Caco-2 (cell line): ENCODE results near the gene TMEM9. TPM values are rescaled to one million over a fixed set of nuclear protein-coding genes. Genes with fewer than 3 reads are reported as not detected.

Experiments
- BruUV-seq: library from RNA; stranded (reverse); fragments of 400-500 nt; replicated peaks from 2 replicates; lab custom pipeline; 2021; lab: Mats Ljungman, UMichigan
- CTCF ChIA-PET: fragments of 300-600 bp; sonication (Branson Sonifier 250); formaldehyde crosslinking; loops from one replicate; lab custom pipeline; 2022; ENCODE audit warnings: antibody characterized with exemption; lab: Charles Lee
- POLR2A ChIA-PET: fragments of 300-600 bp; sonication (Branson Sonifier 250); formaldehyde crosslinking; loops from one replicate; lab custom pipeline; 2022; ENCODE audit warnings: antibody characterized with exemption; lab: Charles Lee
- DNase-seq, 2 experiments: peaks; one replicate each; pipeline versions ENCODE4 v3.0.0 to v3.0.0-alpha.2; 2020 to 2022
- H3K27me3 ChIP-seq: replicated peaks from 2 replicates; pipeline ENCODE4 v1.6.0; 2011; ENCODE audit warnings: low read length; ENCODE audit not compliant: control insufficient read depth, insufficient read depth
- H3K36me3 ChIP-seq: 2 replicates; pipeline ENCODE4 v1.5.1; 2011; ENCODE audit warnings: low read length; ENCODE audit not compliant: control insufficient read depth, insufficient read depth
- H3K4me1 ChIP-seq: fragments of 250-450 bp; sonication (Bioruptor Pico); 2 replicates; pipeline ENCODE4 v1.5.1; 2020; ENCODE audit warnings: mild to moderate bottlenecking
- H3K4me3 ChIP-seq: 2 replicates; pipeline ENCODE4 v1.5.1; 2011; ENCODE audit warnings: low read depth, mild to moderate bottlenecking, control low read depth, low read length
- H3K9me3 ChIP-seq: fragments of 250-450 bp; sonication (Bioruptor Pico); 2 replicates; pipeline ENCODE4 v1.5.1; 2020; ENCODE audit warnings: mild to moderate bottlenecking, moderate library complexity
- H3K27ac Mint-ChIP-seq: one replicate; pipeline ENCODE4 v1.8.0; 2022; ENCODE audit warnings: mixed read lengths; ENCODE audit not compliant: unreplicated experiment
- H3K27me3 Mint-ChIP-seq: one replicate; pipeline ENCODE4 v1.8.0; 2022; ENCODE audit warnings: mixed read lengths; ENCODE audit not compliant: insufficient read depth, unreplicated experiment
- H3K36me3 Mint-ChIP-seq: one replicate; pipeline ENCODE4 v1.8.0; 2022; ENCODE audit warnings: mild to moderate bottlenecking, mixed read lengths; ENCODE audit not compliant: insufficient read depth, unreplicated experiment
- H3K4me1 Mint-ChIP-seq: one replicate; pipeline ENCODE4 v1.8.0; 2022; ENCODE audit warnings: low read depth, mixed read lengths; ENCODE audit not compliant: unreplicated experiment
- H3K4me3 Mint-ChIP-seq: one replicate; pipeline ENCODE4 v1.8.0; 2022; ENCODE audit warnings: mild to moderate bottlenecking, moderate library complexity, mixed read lengths; ENCODE audit not compliant: unreplicated experiment
- H3K9me3 Mint-ChIP-seq: one replicate; pipeline ENCODE4 v1.8.0; 2022; ENCODE audit warnings: mixed read lengths; ENCODE audit not compliant: unreplicated experiment
- CTCF ChIP-seq, 2 experiments: fragments of 200-600 bp in 1 of 2; IDR thresholded peaks; 1 replicate in 1 of 2; 2 replicates in 1 of 2; pipeline versions ENCODE4 v1.5.1 to v1.8.0; 2011 to 2022; ENCODE audit warnings: antibody characterized with exemption in 1 of 2, control low read depth in 1 of 2, inconsistent platforms in 1 of 2, low read depth in 1 of 2, low read length in 1 of 2, mild to moderate bottlenecking in 1 of 2, moderate library complexity in 1 of 2; ENCODE audit not compliant: insufficient read depth in 1 of 2, severe bottlenecking in 1 of 2, unreplicated experiment in 1 of 2
- intact Hi-C: fragments of 100-400 bp; cut with micrococcal nuclease; formaldehyde crosslinking; loops from one replicate; pipeline ENCODE4 v1.10.0; 2022; ENCODE audit not compliant: unreplicated experiment
- total RNA-seq: library from RNA; stranded (reverse); gene quantifications from 2 replicates; pipeline ENCODE4 v1.2.3, GENCODE V29; 2022

TMEM9 gene
- total RNA-seq, 1 experiment from 2014 or later, result 125 TPM

- BruUV-seq, result no TSS peak
- TF ChIP-seq CTCF (IDR thresholded peaks at IDR 0.05; ENCODE audit: insufficient read depth in 1 of 2, low read depth in 1 of 2, low read length in 1 of 2, severe bottlenecking in 1 of 2, unreplicated experiment in 1 of 2), result no peak
- POLR2A ChIA-PET, result no interaction called here
These were observed 60.7 kb downstream of the TMEM9 start for GRCh38 chr1:201093561-201093960.

GRCh38 chr1:201092738-201093137, 61.5 kb downstream of the TMEM9 start:
- Histone ChIP-seq H3K36me3 (no peaks in the 10 kb centered on the region), H3K27me3 (no peaks in the 10 kb centered on the region), H3K4me1 (no peaks in the 10 kb centered on the region), H3K9me3 (no peaks in the 10 kb centered on the region), H3K4me3 (no peak overlapping the region)
- no peak for DNase-seq
- no TSS peak for BruUV-seq
- ChIA-PET POLR2A (no interaction called here), CTCF (no interaction called here)
- no peak overlapping the region for H3K27ac Mint-ChIP-seq
- intact Hi-C loops, result no loop called here
- no peaks in the 10 kb centered on the region for H3K36me3 Mint-ChIP-seq
- no peak for TF ChIP-seq CTCF (IDR thresholded peaks at IDR 0.05; ENCODE audit: insufficient read depth in 1 of 2, low read depth in 1 of 2, low read length in 1 of 2, severe bottlenecking in 1 of 2, unreplicated experiment in 1 of 2)
- H3K4me3 Mint-ChIP-seq, result no peak overlapping the region
- H3K4me1 Mint-ChIP-seq, result no peaks in the 10 kb centered on the region
- H3K27me3 Mint-ChIP-seq, result peaks cover 6% of the 10 kb centered on the region
- no peaks in the 10 kb centered on the region for H3K9me3 Mint-ChIP-seq

More at GRCh38 chr1:201093561-201093960, 60.7 kb downstream of the TMEM9 start:
- Mint-ChIP-seq H3K27ac (no peak overlapping the region), H3K4me1 (no peaks in the 10 kb centered on the region), H3K4me3 (no peak overlapping the region), H3K9me3 (no peaks in the 10 kb centered on the region), H3K27me3 (peaks cover 6% of the 10 kb centered on the region), H3K36me3 (no peaks in the 10 kb centered on the region)
- Histone ChIP-seq H3K4me1 (no peaks in the 10 kb centered on the region), H3K27me3 (no peaks in the 10 kb centered on the region), H3K36me3 (no peaks in the 10 kb centered on the region), H3K4me3 (no peak overlapping the region), H3K9me3 (no peaks in the 10 kb centered on the region)
- no peak for DNase-seq
- intact Hi-C loops, result no loop called here
- CTCF ChIA-PET, result no interaction called here

DNA sequence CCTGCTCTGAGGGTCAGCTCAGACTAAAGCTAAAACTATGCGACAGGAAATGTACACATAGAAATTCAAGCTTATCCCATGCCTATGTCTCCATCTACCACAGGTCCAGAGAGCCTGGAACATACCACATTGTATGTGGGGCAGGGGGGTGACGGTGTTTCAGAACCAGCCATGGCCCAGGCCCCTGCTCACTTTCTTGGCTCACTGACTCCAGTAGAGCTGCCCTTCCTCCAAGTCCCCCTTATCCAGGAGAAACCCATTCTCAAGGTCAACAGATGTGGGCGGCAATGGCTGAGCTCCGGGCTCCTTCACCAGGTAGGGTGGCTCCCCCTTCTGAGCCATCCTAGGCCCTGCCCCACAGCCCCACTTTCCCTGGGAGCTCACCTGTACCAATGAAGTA, 63.0 kb downstream of the TMEM9 start:
- no peak for DNase-seq
- Histone ChIP-seq H3K9me3 (no peaks in the 10 kb centered on the region), H3K4me3 (no peak overlapping the region), H3K36me3 (no peaks in the 10 kb centered on the region), H3K4me1 (no peaks in the 10 kb centered on the region), H3K27me3 (no peaks in the 10 kb centered on the region)
- peaks cover under 1% of the 10 kb centered on the region for H3K4me1 Mint-ChIP-seq
- POLR2A ChIA-PET, result interaction anchor here (0.7 kb wide), 1 partner anchor 23 kb away, joined by 7 read pairs; no protein-coding TSS in a partner anchor
- no peak overlapping the region for H3K27ac Mint-ChIP-seq
- H3K9me3 Mint-ChIP-seq, result no peaks in the 10 kb centered on the region
- no peak overlapping the region for H3K4me3 Mint-ChIP-seq
- H3K27me3 Mint-ChIP-seq, result no peaks in the 10 kb centered on the region
- CTCF ChIA-PET, result no interaction called here
- BruUV-seq, result no TSS peak
- intact Hi-C loops, result no loop called here
- no peaks in the 10 kb centered on the region for H3K36me3 Mint-ChIP-seq
- TF ChIP-seq CTCF (IDR thresholded peaks at IDR 0.05; ENCODE audit: insufficient read depth in 1 of 2, low read depth in 1 of 2, low read length in 1 of 2, severe bottlenecking in 1 of 2, unreplicated experiment in 1 of 2), result no peak
